Measurements from ENCODE around the gene CRISP3.

GRCh38 chr6:49693512-49693911 is 50.7 kb downstream of the CRISP3 start:
- TF ChIP-seq CTCF (conservative IDR thresholded peaks at IDR 0.05; ENCODE audit: low read depth, low read length): no peak
- no peak for TF ChIP-seq EZH2 (IDR thresholded peaks at IDR 0.05; ENCODE audit: borderline replicate concordance, low read depth, low read length, poor library complexity, severe bottlenecking)

All from A673 (cell line).